ENCODE results near the gene TIPARP.
"Not testable (repeated sequence)": the region's sequence is repeated elsewhere in the genome, so short reads cannot be mapped to it uniquely, and the experiment has no call there.

The TIPARP gene

DNA sequence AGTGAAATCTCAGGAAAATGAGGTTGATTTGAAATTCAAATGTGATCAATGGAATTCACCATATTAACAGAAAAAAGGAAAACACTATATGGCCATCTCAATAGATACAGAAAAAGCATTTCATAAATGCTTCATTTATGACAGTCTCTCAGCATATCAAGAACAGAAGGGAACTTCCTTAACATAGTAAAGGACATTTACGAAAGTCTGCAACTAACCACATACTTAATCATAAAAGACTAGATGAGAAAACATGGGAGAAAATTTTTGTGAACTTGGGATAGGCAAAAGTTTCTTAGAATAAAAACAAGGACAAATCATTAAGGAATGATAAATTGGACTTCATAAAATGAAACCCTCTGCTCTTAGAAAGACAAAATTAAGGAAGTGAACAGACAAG, 24.7 kb upstream of the TIPARP start (continued):
- TF ChIP-seq, protein P1, sequence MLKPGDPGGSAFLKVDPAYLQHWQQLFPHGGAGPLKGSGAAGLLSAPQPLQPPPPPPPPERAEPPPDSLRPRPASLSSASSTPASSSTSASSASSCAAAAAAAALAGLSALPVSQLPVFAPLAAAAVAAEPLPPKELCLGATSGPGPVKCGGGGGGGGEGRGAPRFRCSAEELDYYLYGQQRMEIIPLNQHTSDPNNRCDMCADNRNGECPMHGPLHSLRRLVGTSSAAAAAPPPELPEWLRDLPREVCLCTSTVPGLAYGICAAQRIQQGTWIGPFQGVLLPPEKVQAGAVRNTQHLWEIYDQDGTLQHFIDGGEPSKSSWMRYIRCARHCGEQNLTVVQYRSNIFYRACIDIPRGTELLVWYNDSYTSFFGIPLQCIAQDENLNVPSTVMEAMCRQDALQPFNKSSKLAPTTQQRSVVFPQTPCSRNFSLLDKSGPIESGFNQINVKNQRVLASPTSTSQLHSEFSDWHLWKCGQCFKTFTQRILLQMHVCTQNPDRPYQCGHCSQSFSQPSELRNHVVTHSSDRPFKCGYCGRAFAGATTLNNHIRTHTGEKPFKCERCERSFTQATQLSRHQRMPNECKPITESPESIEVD (tag by site-specific recombination; IDR thresholded peaks at IDR 0.05), result no peak
- TF ChIP-seq MYNN (tag by site-specific recombination; IDR thresholded peaks at IDR 0.05; ENCODE audit: borderline replicate concordance), result no peak
- TF ChIP-seq MZF1 (tag by site-specific recombination; IDR thresholded peaks at IDR 0.05; ENCODE audit: borderline replicate concordance), result no peak
- no peak for TF ChIP-seq OSR2 (tag by site-specific recombination; IDR thresholded peaks at IDR 0.05)
- no peak for TF ChIP-seq ZNF792 (tag by site-specific recombination; IDR thresholded peaks at IDR 0.05)
- TF ChIP-seq, protein P2, sequence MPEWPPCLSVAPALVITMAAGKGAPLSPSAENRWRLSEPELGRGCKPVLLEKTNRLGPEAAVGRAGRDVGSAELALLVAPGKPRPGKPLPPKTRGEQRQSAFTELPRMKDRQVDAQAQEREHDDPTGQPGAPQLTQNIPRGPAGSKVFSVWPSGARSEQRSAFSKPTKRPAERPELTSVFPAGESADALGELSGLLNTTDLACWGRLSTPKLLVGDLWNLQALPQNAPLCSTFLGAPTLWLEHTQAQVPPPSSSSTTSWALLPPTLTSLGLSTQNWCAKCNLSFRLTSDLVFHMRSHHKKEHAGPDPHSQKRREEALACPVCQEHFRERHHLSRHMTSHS (tag by site-specific recombination; IDR thresholded peaks at IDR 0.05), result no peak
- no peak for TF ChIP-seq ZNF473 (tag by site-specific recombination; IDR thresholded peaks at IDR 0.05)
- no peak for TF ChIP-seq ZSCAN23 (tag by site-specific recombination; IDR thresholded peaks at IDR 0.05)
- TF ChIP-seq GLIS1 (tag by site-specific recombination; IDR thresholded peaks at IDR 0.05), result no peak
- no peak for TF ChIP-seq ZNF510 (tag by site-specific recombination; IDR thresholded peaks at IDR 0.05; ENCODE audit: insufficient replicate concordance)
- no peak for TF ChIP-seq ZNF555 (tag by site-specific recombination; conservative IDR thresholded peaks at IDR 0.05)
- TF ChIP-seq ZNF112 (tag by site-specific recombination; IDR thresholded peaks at IDR 0.05), result no peak

DNA sequence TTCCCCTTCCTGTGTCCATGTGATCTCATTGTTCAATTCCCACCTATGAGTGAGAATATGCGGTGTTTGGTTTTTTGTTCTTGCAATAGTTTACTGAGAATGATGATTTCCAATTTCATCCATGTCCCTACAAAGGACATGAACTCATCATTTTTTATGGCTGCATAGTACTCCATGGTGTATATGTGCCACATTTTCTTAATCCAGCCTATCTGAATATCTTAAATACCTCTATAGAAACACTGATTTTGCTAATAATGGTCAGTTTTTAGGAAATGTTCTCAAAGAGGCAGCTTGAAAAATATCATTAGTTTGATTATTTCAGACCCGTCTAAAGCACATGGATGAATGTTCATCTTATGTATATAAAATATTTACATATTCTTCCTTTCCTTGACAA, 21.7 kb upstream of the TIPARP start:
- POLR2A ChIA-PET; H3K36me3 ChIP-seq (ENCODE audit: control insufficient read depth in 2 of 2, insufficient read depth in 1 of 2, low read length in 2 of 2); CTCF ChIA-PET; H3K9me3 ChIP-seq (ENCODE audit: control insufficient read depth, insufficient read depth, low read depth, low read length); H3K27ac ChIP-seq (ENCODE audit: extremely low read depth, low read depth, low read length); H3K4me1 ChIP-seq (ENCODE audit: control insufficient read depth, insufficient read depth, low read length); H3K4me3 ChIP-seq (ENCODE audit: low read depth, low read length): not testable (repeated sequence)
- peak; percentile 83 for TF ChIP-seq ZNF146 (tag by site-specific recombination; IDR thresholded peaks at IDR 0.05)

DNA sequence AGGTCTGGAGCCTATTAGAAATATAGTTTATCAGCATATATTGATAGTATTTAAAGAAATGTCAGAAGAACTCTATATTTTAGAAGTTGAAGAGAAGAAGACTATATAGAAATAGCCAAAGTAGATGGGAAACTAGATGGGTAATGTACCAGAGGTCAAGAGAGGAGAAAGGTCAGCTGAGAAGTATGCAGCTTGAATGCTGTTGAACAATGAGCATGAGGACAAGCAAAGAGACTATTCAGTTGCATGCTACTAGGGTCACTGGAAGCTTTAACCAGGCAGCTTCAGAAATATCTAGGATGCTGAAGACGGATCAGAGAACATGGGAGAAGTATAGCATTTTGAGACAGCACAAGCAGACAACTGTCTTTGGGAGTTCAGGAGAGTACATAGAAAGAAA, 19.6 kb upstream of the TIPARP start:
- TF ChIP-seq, protein P3, sequence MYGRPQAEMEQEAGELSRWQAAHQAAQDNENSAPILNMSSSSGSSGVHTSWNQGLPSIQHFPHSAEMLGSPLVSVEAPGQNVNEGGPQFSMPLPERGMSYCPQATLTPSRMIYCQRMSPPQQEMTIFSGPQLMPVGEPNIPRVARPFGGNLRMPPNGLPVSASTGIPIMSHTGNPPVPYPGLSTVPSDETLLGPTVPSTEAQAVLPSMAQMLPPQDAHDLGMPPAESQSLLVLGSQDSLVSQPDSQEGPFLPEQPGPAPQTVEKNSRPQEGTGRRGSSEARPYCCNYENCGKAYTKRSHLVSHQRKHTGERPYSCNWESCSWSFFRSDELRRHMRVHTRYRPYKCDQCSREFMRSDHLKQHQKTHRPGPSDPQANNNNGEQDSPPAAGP (tag by site-specific recombination; IDR thresholded peaks at IDR 0.05), result no peak
- TF ChIP-seq, protein P4, sequence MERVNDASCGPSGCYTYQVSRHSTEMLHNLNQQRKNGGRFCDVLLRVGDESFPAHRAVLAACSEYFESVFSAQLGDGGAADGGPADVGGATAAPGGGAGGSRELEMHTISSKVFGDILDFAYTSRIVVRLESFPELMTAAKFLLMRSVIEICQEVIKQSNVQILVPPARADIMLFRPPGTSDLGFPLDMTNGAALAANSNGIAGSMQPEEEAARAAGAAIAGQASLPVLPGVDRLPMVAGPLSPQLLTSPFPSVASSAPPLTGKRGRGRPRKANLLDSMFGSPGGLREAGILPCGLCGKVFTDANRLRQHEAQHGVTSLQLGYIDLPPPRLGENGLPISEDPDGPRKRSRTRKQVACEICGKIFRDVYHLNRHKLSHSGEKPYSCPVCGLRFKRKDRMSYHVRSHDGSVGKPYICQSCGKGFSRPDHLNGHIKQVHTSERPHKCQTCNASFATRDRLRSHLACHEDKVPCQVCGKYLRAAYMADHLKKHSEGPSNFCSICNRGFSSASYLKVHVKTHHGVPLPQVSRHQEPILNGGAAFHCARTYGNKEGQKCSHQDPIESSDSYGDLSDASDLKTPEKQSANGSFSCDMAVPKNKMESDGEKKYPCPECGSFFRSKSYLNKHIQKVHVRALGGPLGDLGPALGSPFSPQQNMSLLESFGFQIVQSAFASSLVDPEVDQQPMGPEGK (tag by site-specific recombination; IDR thresholded peaks at IDR 0.05), result no peak
- POLR2A ChIA-PET, result no interaction called here

More for the DNA sequence above, 19.6 kb upstream of the TIPARP start:
- Histone ChIP-seq H3K4me1 (ENCODE audit: control insufficient read depth, insufficient read depth, low read length) (peaks cover 5% of the 10 kb centered on the region), H3K9me3 (ENCODE audit: control insufficient read depth, insufficient read depth, low read depth, low read length) (no peaks in the 10 kb centered on the region), H3K27ac (ENCODE audit: extremely low read depth, low read depth, low read length) (no peak overlapping the region), H3K4me3 (ENCODE audit: low read depth, low read length) (no peak overlapping the region), H3K36me3 (ENCODE audit: control insufficient read depth in 2 of 2, insufficient read depth in 1 of 2, low read length in 2 of 2) (no peaks in the 10 kb centered on the region)
- CTCF ChIA-PET, result no interaction called here

All from HEK293 (cell line).